OCI-LY1 (cell line): Measurements from ENCODE around the gene DYTN.

Experiments used
- CTCF ChIP-seq: fragments of 200-600 bp; sonication (generic), shearing (Covaris generic); IDR thresholded peaks from 2 replicates; pipeline ENCODE4 v1.5.1; 2017; ENCODE audit warnings: mild to moderate bottlenecking, antibody characterized with exemption, low read length, moderate library complexity, mixed read lengths
- EZH2 ChIP-seq: fragments of 200-600 bp; sonication (generic), shearing (Covaris generic); IDR thresholded peaks from 2 replicates; pipeline ENCODE4 v1.8.0; 2017; ENCODE audit warnings: borderline replicate concordance, mixed run types, mild to moderate bottlenecking, antibody characterized with exemption, low read length, moderate library complexity, mixed read lengths

GRCh38 chr2:206718296-206718695 lies at the start of gene DYTN:
- TF ChIP-seq CTCF (no peak), EZH2 (no peak)
